GM12878 (cell line): ENCODE data around the gene LRP5. TPM values are rescaled to one million over a fixed set of nuclear protein-coding genes. Genes with fewer than 3 reads are reported as not detected.

Experiments used
- BCL3 ChIP-seq: IDR thresholded peaks from 2 replicates; pipeline ENCODE4 v1.6.1; 2011; ENCODE audit warnings: borderline replicate concordance, low read depth, mild to moderate bottlenecking, moderate library complexity, low read length; ENCODE audit not compliant: insufficient read depth, poor library complexity, severe bottlenecking
- ESRRA ChIP-seq: IDR thresholded peaks from 2 replicates; pipeline ENCODE4 v1.6.1; 2012; ENCODE audit warnings: mild to moderate bottlenecking, low read length, improper control_type of control experiment
- JUND ChIP-seq: IDR thresholded peaks from 2 replicates; pipeline ENCODE4 v1.6.1; 2012; ENCODE audit warnings: low read depth, mild to moderate bottlenecking, low read length, improper control_type of control experiment, moderate library complexity
- MEF2A ChIP-seq: IDR thresholded peaks from 2 replicates; pipeline ENCODE4 v1.6.1; 2011; ENCODE audit warnings: low read depth, mild to moderate bottlenecking, low read length, moderate library complexity; ENCODE audit not compliant: insufficient read depth
- NFYA ChIP-seq: IDR thresholded peaks from 2 replicates; pipeline ENCODE4 v1.6.1; 2011; ENCODE audit warnings: low read depth, mild to moderate bottlenecking, low read length, improper control_type of control experiment, borderline replicate concordance
- RAD21 ChIP-seq: IDR thresholded peaks from 2 replicates; pipeline ENCODE4 v1.6.1; 2011; ENCODE audit warnings: mild to moderate bottlenecking, low read depth, low read length, moderate library complexity; ENCODE audit not compliant: insufficient read depth
- SMAD1 ChIP-seq: fragments of 450-650 bp; IDR thresholded peaks from 2 replicates; pipeline ENCODE4 v1.6.1; 2018; ENCODE audit warnings: mild to moderate bottlenecking, low read depth; ENCODE audit not compliant: partially characterized antibody
- SMARCA5 ChIP-seq: fragments of 450-650 bp; IDR thresholded peaks from 2 replicates; pipeline ENCODE4 v1.6.1; 2017; ENCODE audit warnings: mild to moderate bottlenecking
- ZZZ3 ChIP-seq: IDR thresholded peaks from 2 replicates; pipeline ENCODE4 v1.6.1; 2011; ENCODE audit warnings: low read depth; ENCODE audit not compliant: control insufficient read depth, insufficient read length
- polyA plus RNA-seq, 11 experiments: library from polyadenylated mRNA; depleted of rRNA in 4 of 11; unstranded in 6 of 11; stranded (reverse) in 5 of 11; fragments of >200 nt; fragmentation: Nextera tagmentation in 4 of 11; fragmentation: Illumina TruSeq in 1 of 11; extraction: Ambion mirVana in 4 of 11; extraction: Trizol in 1 of 11; gene quantifications; 1 replicate in 1 of 11; 2 replicates in 10 of 11; pipeline versions ENCODE4 v1.2.1 to v1.2.3, GENCODE V29; 2011 to 2016; ENCODE audit warnings: inconsistent platforms in 2 of 11, missing spikeins in 2 of 11, low read depth in 1 of 11
- total RNA-seq, 4 experiments: library from RNA; depleted of rRNA in 3 of 4; stranded (reverse); fragments of >200 nt in 3 of 4; fragmentation: Illumina TruSeq in 1 of 4; extraction: Trizol in 1 of 4; gene quantifications; 2 replicates each; pipeline versions ENCODE4 v1.2.1 to v1.2.3, GENCODE V29; 2013 to 2021
- TF ChIP-seq, protein P1 (sequence below): fragments of 150-350 bp; IDR thresholded peaks from 2 replicates; pipeline ENCODE4 v1.6.1; 2014; ENCODE audit warnings: mild to moderate bottlenecking, low read depth, low read length

Gene LRP5
- total and polyA plus RNA-seq, 10 of the 15 experiments (the other 5 are each of a cell fraction or from before 2014, with no cell fraction given), result 0.37 to 34.0 (median 6.6) TPM

DNA sequence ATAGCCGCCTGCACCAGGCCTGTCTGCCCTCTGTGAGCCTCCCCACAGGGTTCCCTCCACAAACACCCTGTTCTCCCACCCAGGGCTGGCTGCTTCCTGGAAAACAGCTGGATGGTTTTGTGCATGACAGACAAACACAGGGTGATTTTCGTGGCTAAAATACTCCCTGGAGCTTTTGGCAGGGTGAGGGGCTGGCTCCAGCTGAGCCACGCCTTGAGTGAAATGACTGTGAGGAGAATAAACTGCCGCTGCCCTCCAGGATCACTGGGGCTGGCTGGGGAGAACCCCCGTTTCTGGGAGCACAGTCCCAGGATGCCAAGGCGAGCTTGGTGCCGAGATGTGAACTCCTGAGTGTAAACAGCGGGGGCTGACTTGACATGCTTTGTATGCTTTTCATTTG is 127.8 kb downstream of the LRP5 start (continued):
- TF ChIP-seq RAD21, result no peak
- TF ChIP-seq, protein P1, sequence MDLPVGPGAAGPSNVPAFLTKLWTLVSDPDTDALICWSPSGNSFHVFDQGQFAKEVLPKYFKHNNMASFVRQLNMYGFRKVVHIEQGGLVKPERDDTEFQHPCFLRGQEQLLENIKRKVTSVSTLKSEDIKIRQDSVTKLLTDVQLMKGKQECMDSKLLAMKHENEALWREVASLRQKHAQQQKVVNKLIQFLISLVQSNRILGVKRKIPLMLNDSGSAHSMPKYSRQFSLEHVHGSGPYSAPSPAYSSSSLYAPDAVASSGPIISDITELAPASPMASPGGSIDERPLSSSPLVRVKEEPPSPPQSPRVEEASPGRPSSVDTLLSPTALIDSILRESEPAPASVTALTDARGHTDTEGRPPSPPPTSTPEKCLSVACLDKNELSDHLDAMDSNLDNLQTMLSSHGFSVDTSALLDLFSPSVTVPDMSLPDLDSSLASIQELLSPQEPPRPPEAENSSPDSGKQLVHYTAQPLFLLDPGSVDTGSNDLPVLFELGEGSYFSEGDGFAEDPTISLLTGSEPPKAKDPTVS, result no peak
- no peak for TF ChIP-seq MEF2A
- TF ChIP-seq SMARCA5, result no peak
- TF ChIP-seq SMAD1, result no peak
- no peak for TF ChIP-seq NFYA
- no peak for TF ChIP-seq ZZZ3
- no peak for TF ChIP-seq BCL3
- TF ChIP-seq JUND, result no peak
- no peak for TF ChIP-seq ESRRA
